Stimulated activated CD8-positive, alpha-beta memory T cell treated with anti-CD3 and anti-CD28 coated beads, Interleukin-15, amount 100 ng/mL, for 48 hours (primary cell): ENCODE results near the gene TBX18.

Experiments used
- DNase-seq, 2 donors: peaks; one replicate each; pipeline ENCODE4 v3.0.0-alpha.2; 2020; ENCODE audit warnings: low read depth in 2 of 2

Gene TBX18

DNA sequence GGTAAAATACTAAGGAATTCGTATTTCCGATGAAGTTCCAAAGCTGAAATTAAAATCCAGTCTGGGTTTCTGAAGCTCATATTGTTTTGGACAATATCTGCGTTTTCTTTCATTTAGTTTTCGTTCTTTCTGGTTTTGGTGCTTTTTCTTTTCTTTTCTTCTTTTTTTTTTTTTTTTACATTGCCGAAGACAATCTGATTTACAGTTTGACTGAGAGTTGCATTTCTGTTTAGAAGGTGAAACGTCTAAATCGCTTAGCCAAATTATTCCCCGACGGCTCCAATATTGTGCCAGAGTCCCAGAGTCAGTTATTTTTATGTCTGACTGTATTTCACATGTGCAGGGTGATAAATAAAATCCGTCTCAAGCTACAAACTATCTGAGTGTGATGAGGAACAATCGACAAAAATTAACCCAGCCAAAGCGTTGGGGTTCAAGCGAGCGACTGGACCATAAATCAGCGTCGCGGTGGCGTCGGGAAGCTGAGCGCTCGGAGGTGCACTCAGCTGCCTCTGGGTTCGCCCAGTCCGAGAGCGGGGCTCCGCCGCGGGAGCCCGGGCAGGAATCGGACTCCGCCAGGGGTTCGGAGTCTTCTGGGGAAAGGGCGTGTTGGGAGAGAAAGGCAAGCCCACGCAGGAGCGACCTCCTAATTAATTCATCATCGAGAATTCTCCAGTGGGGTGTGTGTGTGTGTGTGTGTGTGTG is 8.2 kb upstream of the TBX18 start:
- no peak for DNase-seq

DNA sequence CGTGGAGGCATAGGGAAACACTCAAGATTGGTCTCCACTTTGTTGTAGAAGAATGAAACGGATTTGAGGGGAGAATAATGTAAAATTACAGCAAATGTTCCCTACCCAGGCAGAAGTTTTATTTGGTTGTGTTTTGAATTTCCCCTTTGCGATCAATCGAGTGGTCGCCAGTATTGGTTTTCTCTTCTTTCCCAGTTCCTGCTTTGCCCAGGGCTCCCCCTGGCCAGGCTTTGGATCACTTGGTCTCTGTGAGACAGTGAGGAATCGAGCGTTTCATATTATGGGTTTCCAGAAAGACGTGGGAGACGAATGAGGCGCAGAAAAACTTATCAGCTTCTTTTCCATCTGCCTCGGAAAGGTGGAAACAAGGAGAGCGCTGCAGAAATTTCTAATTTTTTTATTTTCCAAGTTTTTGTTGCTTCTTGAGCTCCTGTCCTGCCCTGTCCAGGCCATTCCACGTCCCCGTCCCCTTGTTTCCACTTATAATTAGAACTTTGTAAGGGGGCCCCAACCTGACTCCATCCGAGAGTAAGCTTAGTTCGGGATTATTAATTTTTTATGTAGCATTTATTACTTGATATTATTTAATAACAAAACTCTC is 7.5 kb upstream of the TBX18 start:
- DNase-seq, result no peak

DNA sequence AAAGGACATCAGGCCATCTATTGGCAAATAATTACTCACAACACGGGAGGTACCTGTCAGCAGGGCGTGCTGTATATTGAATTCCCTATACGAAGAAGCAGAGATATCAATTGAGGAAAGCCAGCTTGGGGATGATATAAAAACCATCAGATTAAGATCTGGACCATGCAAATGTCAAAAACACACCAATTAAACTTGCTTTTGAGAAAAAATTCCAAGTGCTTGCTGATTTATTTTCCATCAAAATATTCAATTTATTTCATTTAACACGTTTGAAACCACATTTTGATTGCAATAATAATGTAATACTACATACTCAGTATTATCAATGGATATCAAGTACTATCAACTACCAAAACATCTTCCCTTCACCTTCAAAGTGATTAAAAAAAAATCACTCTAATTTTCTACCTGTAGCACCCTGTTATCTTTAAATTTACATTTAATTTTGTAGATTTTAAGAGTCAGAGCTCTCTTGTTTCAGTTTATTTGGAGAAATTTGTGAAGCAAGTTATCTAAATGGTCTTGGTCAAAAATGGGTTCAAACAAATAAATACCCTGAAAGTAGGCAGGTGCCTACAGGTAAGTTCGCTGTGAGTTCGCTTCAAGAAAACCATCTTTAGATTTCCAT is 6.8 kb upstream of the TBX18 start:
- no peak for DNase-seq

DNA sequence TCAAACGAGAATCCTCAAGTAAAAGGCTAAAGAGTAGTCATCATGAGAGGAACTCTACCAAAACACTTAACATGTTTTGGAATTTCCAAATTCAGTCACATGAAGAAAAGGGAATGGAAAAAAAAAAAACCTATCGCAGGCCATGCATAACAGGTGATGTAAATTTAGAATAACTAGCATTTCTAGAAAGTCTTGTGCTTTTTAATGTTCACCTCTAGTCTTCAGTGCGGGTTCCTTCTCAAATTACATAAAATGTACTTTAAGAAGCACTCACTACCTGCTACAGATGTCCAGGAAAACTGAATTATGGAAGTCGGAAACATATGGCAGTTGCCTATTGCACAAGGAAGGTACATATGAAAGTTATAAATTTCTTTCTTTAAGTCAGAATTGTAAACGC is 6.1 kb upstream of the TBX18 start:
- no peak for DNase-seq

DNA sequence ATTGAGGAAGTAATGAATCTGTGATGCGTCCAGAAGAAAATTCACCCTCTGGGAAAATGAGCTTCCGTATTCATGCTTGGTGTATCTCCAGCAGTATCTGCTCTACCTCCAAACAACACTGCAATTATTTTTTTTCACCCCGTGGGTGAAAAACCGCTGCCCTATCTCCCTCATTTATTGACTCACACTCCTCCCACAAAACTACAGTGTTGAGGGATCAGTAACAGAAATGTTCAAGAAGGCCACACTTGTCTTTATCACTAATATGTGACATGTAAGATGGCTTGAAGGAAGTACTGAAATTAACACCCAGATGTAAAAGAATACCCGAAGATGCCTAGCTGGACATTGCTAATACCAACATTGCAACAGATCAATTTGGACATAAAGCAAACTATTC is 4.9 kb upstream of the TBX18 start:
- no peak for DNase-seq

DNA sequence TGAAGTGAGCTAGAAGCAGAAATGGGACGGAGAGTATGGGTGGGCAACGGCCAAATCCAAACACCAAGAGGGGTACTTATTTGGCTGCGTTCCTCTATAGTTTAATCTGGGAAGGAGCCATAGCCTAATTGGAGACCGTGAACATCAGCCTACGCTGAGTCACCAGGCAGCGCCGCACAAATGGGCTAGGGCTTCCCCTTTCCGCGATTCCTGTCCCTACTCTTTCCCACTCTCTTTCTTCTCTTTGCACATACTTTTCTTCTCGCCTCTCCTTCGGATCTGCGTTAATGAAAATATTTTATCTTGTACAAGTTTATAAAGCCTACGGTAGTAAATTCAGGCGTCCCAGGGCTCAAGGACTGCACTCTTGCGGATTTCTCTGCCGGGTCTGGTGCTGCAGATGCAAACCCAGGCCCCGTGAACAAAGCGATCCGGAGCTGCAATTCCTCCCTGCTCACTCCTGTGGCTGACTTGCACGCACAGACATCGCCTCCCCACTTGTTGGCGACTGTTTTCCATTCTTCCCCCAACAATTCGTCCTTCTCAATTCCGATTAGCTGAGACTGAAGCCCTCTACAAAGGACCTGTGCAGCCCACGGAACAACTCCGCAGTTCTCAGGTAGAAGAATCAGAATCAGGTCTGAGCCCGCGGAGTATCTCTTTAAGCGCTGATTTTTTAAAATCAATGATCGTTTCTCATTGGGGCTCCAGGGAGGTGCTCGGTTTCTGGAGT is 4.2 kb upstream of the TBX18 start:
- DNase-seq, result no peak

DNA sequence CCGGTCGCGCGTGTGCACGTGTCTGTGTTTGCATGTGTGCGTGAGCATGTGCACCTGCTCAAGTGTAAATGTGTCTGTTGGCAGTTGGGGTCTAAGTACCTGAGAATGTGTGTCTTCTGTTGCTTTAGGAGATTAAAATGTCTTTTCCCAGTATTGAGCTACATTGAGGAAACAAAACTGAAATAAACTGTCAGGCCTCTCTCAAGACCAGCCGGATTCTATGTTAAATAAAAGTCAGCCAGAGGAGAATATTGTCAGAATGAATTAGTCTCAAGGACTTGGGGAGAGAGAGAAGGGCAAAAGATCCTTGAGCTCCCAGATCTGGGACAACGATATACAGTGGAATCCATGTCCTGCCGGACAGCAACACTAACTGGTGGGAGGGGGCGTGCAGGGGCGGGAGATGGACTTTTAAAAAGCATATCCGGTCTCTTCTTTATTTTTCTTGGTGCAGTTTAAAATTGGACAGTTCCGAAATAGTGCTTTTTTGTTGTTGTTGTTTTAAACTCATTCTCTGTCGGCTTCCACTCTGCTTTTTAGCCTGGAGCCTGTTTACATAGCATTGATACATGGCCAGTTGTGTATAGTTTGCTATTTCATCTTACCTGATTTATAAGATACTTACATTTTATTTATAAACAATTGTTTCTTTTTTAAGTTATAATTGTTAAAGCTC is 3.3 kb upstream of the TBX18 start:
- DNase-seq, result no peak

DNA sequence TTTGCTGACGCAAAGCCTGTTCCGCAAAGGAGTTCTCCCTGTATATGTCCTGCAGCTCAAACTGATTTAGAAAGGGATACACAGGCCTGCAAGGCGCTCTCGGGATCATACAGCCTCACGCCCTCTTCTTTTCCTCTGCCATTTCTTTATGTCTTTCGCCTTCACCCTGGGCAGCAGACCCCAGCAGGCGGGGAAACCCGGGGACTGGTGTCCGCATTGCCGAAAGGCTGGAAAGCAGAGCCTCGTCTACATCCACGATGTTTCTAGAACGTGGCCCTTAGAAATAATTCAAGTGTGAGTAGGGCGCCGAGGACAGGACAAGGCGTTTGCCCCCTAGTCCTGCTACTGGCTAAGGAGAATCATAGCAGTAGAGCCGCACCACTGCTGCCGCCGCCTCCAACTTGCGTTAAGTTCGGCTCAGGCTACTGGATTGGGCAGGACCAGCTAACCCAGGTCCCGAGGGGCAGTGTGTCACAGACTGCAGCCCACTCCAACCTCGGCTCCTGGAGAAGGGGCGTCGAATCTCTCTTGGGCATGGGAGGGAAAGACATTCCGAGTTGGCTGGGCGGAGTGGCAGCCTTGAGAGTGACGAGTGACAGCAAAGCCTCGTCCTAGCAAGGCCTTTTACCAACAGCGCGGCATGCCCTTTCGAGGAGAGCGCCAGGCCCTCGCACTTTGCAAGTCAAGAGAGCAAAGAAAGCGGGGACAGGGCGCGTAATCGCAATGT is 2.6 kb upstream of the TBX18 start:
- DNase-seq, result no peak

DNA sequence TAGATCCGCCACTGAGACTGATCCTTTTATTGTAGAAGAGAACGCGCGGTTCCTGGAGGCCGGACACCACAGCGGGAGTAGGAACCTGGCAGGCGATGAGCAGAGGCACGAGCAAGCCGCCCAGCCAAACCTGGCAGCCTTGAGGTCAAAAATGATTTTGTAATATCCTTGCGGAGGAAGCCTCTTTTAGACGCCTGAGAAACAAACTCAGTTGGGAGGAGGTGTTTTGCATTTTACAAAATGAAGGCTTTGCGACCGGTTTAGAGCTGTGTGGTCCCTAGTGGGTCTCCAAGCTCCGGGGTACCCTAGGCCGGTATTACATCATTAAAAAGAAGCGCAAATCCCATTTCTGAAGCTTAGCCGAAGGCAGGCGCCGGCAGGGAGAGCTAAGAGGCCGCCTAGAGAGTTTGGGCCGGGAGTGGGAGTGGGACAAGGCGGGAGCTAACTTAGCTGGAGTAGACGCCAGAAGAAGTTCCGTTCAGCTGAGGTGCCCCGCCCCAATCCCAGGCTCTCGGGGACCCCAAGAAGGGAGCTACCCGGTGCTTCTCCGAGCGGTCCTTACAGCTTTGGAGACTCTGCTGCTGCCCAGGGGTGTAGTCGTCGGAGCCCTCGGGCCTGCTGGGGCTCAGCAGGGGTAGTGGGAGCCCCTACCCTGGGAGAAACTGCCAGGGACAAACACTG is 1.9 kb upstream of the TBX18 start:
- no peak for DNase-seq

DNA sequence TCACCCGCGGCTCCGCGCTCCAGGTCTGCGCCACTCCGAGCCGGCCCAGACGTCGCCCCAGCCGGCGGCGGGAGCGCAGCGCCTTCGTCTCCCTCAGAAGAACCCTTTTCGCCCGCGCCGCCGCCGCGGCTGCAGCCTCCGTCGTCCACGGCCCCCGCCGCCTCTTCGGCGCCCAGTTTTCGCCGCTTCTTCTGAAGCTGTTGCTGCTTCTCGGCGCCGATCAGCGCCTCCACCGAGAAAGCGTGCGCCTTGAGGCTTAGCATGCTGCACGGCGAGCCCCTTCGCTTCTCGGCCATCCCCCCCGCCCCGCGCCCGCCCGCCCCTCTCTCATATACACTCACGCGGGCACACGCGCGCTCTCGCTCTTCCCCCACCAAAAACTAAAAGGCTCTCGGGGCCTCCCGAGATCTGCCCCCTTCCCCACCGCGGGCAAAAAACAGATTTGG is 489 bp downstream of the TBX18 start:
- DNase-seq, result no peak

DNA sequence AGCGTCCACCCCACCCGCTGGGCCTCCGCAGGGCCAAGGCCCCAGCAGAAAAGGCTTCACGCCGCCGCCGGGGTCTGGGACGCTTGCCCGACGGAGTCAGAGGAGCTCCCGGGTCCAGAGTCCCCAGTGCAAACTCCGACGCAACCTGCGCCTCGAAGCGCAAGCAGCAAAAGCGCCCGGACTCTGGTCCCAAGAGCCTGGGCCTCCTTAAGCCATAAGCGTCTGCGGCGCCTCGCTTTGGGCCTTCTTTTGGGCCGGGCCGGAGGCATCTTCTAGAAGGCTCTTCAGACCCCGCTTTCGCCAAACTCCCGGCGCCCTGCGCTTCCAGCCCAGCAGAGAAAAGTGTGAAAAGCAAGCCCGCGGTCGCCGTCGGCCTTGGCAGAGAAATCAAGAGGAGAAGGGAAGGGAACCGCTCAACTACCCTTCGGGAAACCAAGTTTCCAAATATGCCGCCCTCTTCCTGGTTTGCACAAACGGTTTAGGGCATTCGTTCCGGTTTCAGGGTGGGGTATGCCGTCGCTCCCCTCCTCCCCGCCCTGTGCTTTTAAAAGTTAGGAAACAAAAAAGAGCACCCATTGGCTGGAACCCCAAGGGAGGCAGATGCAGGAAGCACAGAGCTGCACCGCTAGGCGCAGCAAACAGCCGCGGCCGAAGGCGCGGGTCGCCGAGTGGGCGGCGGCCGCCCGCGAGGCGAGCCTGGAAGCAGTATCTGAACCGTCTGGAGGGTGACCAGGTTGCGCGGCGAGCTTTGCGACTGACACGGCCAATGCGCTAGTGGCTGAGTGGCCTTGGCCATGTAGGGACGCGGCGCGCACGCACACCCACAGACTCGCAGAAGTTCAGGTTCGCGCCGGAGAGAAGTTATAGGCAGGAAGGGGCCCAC is 1.2 kb downstream of the TBX18 start:
- no peak for DNase-seq

DNA sequence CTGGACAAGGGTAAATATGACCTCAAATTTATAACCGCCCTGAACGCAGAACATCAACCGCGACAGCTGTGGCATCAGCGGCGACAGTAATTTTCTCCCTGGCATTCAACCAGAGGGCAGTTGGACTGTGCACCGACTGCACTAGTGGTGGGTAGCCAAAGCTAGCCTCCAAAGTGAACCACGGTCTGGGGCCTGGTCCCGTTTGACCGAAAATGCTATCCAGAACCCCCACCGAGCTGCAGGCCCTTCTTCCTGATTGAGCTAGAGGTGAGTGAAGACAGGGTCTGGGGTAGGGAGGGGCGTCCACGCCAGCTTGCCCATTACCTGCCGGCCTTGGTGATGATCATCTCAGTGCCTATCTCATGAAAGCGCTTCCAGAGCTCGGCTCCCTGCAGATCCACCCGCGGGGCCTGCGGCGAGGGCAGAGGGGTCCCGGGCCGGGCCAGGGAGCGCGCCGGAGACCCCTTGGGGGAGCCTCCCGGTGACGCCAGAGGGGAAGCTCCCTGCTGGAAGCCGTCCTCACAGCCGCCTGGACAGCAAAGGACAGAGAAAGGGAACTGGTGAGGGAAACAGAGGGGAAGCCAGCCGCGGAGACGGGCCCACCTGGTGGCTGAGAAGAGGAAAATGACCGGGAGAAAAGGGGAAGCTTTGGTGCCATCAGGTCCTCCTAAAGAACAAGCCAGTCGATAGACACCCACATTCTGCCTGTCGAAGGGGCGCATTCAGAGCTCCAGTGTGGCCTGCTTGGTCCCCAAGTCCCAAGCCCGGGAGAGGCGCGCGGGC is 2.0 kb downstream of the TBX18 start:
- DNase-seq, result no peak

DNA sequence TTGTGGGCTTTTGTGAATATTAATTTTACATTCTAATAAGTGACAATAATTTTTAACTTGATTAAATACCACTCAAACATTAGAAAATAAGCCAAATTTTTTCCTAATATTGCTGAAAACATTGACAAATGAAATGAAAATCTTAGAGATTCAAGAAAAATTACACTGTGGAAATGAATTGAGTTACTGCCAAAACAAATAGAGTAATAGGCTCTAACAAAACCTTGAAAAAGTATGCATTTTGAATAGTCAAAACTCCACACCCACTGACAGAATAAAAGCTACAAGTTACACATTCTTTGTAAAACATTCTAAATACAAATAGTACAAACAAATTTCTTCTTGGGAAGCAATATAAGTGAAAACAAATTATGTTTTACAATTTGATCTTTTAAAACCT is 5.9 kb downstream of the TBX18 start:
- no peak for DNase-seq

DNA sequence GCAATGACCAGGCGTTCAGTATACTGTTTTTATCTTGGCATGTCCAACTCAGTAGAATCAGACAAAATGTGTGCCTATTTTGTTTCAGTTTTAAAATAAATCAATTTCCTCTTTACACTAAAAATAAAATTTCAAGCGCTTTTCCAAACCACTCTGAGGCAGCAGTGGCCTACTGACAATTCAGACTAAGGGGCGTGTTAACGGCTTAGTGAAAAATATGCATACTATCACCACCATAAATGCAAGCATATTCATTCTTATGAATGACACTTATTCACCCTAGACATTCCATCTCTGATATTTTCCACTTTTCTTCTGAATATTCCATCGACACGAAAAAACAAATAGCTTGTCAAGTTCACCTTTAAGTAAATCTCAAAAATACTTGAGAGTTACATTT is 7.5 kb downstream of the TBX18 start:
- no peak for DNase-seq

DNA sequence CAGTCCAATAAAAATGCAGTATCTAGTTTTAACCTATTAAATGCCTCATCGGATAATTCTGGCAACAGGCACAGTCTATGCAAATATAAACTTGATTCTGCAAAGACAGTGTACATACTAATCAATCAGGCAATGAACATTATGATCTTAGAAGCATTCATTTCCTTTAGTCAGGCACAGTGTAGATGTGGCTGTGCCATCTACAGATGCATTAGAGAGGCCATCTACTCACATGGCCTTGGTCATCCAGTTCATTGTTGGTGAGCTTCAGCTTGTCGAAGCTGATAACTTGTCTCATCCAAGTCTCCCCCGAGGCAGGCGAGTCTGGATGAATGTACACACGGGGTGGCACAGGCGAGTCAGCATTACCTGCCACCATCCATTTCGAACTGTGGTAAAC is 7.9 kb downstream of the TBX18 start:
- DNase-seq, result no peak

DNA sequence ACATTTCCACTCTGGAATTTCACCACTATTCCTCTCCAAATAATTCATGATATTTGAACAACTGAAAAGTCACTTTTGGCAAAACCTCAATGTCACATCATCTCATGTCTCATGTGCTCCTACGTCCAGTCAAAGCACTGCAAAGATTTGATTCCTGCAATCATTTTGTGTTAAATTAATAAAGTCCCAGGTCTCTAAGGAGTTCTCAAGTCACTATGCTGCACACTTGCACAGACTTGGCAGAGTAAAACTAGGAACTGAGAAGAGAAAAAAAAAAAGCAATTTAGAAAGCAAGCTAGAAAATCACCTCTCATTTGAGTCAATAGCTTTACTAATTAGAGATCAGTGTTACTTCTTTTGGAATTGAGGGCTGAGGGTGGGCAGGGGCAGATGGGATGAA is 11.2 kb downstream of the TBX18 start:
- no peak for DNase-seq

DNA sequence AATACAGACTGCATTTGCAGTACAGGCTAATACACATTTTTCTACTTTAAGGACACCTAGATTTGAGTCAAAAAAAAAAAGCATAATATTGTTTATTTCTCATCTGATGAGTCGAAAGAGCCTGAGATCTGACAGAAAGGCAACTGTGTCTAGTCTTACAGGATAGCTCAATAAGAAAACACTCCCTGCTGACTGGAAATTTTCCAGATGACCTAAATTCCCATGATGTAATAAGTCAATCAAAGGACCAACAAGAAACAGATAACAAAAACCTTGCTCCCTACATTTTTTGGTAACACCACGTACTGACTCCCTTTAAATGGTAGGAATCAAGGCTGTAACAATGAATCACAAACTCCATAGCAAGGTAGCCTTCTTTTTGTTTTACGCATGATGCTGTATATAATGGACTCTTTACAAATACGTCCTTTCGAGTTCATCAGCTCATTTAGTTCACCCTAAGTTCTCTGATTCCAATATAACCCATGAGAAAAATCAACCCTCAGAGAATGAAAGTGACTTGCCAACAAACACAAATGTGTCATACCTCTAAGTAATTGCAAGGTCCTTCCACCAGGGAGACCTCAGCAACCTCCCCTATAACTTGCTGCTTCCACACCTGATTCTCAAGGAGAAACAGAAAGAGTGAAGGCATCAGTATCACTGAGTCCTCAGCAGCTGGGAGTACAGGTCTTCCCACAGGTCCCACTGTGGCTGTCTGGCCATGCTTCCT is 12.1 kb downstream of the TBX18 start:
- DNase-seq, result no peak

DNA sequence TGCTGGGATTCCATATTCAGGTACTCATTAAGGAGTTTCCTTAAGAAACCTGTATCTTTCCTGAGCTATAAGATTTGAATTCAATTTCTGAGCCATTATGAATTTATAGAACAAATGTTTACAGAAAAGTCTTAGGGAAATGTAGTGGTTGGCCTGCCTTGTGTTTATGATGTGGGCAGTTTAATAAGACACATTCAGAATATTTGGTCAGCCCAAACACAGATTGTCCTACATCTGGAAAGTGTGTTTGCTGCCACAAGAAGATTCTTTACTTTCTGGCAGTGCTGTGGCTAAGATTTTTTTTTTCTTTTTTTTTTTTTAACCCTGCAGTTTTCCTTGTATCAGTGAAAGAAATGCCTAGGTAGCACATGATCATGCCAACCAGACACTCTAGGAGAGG is 15.2 kb downstream of the TBX18 start:
- DNase-seq, result no peak
